Small intestine (tissue), 7 donors: ENCODE measurements around the gene FTSJ1. TPM values are rescaled to one million over a fixed set of nuclear protein-coding genes. Genes with fewer than 3 reads are reported as not detected.

Experiments
- DNase-seq, 2 donors: peaks; one replicate each; pipeline versions ENCODE4 v3.0.0 to v3.0.0-alpha.2; 2013
- FAIRE-seq: peaks from 2 replicates; lab custom pipeline; 2012; peaks lifted over from hg19 to GRCh38; lab: Jason Lieb, UNC
- H3K27ac ChIP-seq, 3 donors: one replicate each; pipeline ENCODE4 v1.5.1; 2013; ENCODE audit warnings: low read length in 2 of 3, mild to moderate bottlenecking in 2 of 3, control low read depth in 1 of 3, inconsistent platforms in 1 of 3, low read depth in 1 of 3, moderate library complexity in 1 of 3
- H3K27me3 ChIP-seq, 3 donors: one replicate each; pipeline ENCODE4 v1.6.1; 2013; ENCODE audit warnings: low read length in 3 of 3, inconsistent platforms in 1 of 3; ENCODE audit not compliant: control insufficient read depth in 3 of 3, insufficient read depth in 3 of 3
- H3K36me3 ChIP-seq, 3 donors: one replicate each; pipeline ENCODE4 v1.6.1; 2013; ENCODE audit warnings: low read length in 3 of 3, inconsistent platforms in 1 of 3, low read depth in 1 of 3, mild to moderate bottlenecking in 1 of 3, moderate library complexity in 1 of 3; ENCODE audit not compliant: control insufficient read depth in 3 of 3, insufficient read depth in 2 of 3
- H3K4me1 ChIP-seq, 3 donors: one replicate each; pipeline ENCODE4 v1.6.1; 2013; ENCODE audit warnings: low read length in 2 of 3, inconsistent platforms in 1 of 3, low read depth in 1 of 3, mild to moderate bottlenecking in 1 of 3, moderate library complexity in 1 of 3; ENCODE audit not compliant: control insufficient read depth in 3 of 3, insufficient read depth in 2 of 3
- H3K4me3 ChIP-seq, 3 donors: one replicate each; pipeline ENCODE4 v1.5.1; 2013; ENCODE audit warnings: low read length in 3 of 3, control low read depth in 1 of 3, inconsistent platforms in 1 of 3, low read depth in 1 of 3, mild to moderate bottlenecking in 1 of 3, moderate library complexity in 1 of 3
- H3K9me3 ChIP-seq, 2 donors: one replicate each; pipeline ENCODE4 v1.6.1; 2013; ENCODE audit warnings: low read depth in 1 of 2, low read length in 1 of 2; ENCODE audit not compliant: control insufficient read depth in 2 of 2, insufficient read depth in 1 of 2
- WGBS, 3 donors: extraction: QIAGEN DNeasy Blood & Tissue Kit; methylation state at CpG; one replicate each; pipeline ENCODE4 v1.1.7; 2013; 5-methylcytosine and 5-hydroxymethylcytosine counted together
- polyA plus RNA-seq, 4 donors: library from polyadenylated mRNA; stranded (reverse) in 3 of 4; unstranded in 1 of 4; fragments of 200-250 nt in 3 of 4; fragments of 120-200 nt in 1 of 4; gene quantifications; one replicate each; pipeline versions ENCODE4 v1.2.1 to v1.2.3, GENCODE V29; 2013
- donor health status: healthy with polysubstance abuse.
- donor health status: control.
- donor health status: control.
- donor health status: Bipolar disorder and iron deficiency.
- donor health status: healthy.

The FTSJ1 gene
- polyA plus RNA-seq, 4 donors: 13.4 to 32.9 (median 18.1) TPM

- no peak for DNase-seq
- Histone ChIP-seq H3K9me3 (no peaks in the 10 kb centered on the region), H3K36me3 (peaks cover 0 to 24% (median 0%) of the 10 kb centered on the region in 3 donors), H3K4me3 (no peak overlapping the region), H3K27me3 (no peaks in the 10 kb centered on the region), H3K4me1 (no peaks in the 10 kb centered on the region), H3K27ac (no peak overlapping the region)
- 74 to 83% (median 80%) methylated on average over 6 of the region's 6 CpGs for WGBS, 3 donors
- no peak for FAIRE-seq
Observed at GRCh38 chrX:48456628-48457331, 19.2 kb upstream of the FTSJ1 start.

DNA sequence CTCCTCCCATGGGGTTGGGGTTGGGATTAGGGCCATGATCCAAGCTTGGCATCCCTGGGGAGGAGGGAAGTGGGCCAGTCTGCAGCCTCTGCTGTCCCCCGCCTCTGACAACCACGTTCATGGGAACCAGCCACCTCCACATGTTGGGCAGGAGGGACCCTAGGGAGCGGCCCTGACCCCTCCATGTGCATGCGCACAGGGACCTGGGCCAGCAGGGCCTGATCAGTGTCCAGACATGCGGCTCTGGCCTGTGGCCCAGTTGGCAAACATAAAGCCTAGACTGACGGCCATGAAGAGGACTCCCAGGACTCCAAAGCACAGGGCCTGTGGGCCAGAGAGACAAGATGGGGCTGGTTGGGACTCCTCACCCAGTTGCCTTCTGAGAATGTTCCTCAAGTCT is 17.3 kb upstream of the FTSJ1 start:
- H3K27me3 ChIP-seq: no peaks in the 10 kb centered on the region
- 72 to 96% (median 73%) methylated on average over 3 to 6 of the region's 6 CpGs for WGBS, 3 donors
- DNase-seq: no peak
- FAIRE-seq: no peak
- H3K27ac ChIP-seq: no peak overlapping the region
- H3K36me3 ChIP-seq: peaks cover 0 to 31% (median 0%) of the 10 kb centered on the region in 3 donors
- no peak overlapping the region for H3K4me3 ChIP-seq
- H3K4me1 ChIP-seq: no peaks in the 10 kb centered on the region
- H3K9me3 ChIP-seq: no peaks in the 10 kb centered on the region

DNA sequence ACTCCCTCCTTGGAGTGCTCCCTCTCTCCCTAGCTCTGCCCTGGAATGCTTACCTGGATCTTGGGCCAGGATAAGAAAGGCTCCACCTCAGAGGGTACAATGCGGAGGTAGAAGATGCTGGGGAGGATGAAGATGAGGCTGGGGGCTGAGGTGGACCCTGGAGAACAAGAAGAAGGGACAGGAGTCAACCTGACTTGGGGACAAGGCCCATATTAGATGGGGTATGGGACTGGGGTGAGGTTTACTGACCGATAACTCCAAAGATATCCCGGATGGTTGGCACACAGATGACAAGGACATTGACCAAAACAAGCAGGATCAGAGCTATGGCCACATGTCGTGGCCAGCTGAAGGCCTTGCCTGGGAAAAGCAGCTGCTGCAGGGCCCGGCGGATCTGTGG is 16.5 kb upstream of the FTSJ1 start:
- no peak overlapping the region for H3K4me3 ChIP-seq
- peaks cover 0 to 31% (median 0%) of the 10 kb centered on the region in 3 donors for H3K36me3 ChIP-seq
- no peaks in the 10 kb centered on the region for H3K9me3 ChIP-seq
- WGBS, 3 donors: 80 to 95% (median 91%) methylated on average over 3 to 6 of the region's 6 CpGs
- DNase-seq: no peak
- H3K27ac ChIP-seq: no peak overlapping the region
- no peak for FAIRE-seq
- no peaks in the 10 kb centered on the region for H3K27me3 ChIP-seq
- no peaks in the 10 kb centered on the region for H3K4me1 ChIP-seq

DNA sequence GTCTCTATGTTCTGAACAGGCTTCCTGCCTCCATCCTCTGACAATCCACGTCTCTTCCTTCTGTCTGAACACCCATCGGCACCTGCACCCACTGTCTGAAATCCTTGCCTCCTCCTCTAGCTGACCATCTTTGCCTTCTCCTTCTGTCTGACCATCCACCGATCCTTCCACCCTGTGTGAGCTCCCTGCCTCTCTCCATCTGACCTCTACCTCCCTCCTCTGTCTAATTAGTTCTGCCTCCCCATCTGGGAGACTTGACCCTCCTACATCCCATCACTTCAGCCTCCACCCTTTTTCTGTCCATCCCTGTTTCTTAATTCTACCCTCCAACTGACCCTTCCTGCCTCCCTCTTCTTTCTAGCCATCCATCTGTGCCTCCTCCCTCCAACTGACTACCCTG is 16.0 kb upstream of the FTSJ1 start:
- Histone ChIP-seq H3K36me3 (peaks cover 0 to 31% (median 0%) of the 10 kb centered on the region in 3 donors), H3K27me3 (no peaks in the 10 kb centered on the region), H3K9me3 (no peaks in the 10 kb centered on the region), H3K4me3 (no peak overlapping the region), H3K4me1 (no peaks in the 10 kb centered on the region), H3K27ac (no peak overlapping the region)
- DNase-seq (no peak), FAIRE-seq (no peak)
- WGBS, 3 donors: 77 to 96% (median 94%) methylated on average over 3 of the region's 3 CpGs

DNA sequence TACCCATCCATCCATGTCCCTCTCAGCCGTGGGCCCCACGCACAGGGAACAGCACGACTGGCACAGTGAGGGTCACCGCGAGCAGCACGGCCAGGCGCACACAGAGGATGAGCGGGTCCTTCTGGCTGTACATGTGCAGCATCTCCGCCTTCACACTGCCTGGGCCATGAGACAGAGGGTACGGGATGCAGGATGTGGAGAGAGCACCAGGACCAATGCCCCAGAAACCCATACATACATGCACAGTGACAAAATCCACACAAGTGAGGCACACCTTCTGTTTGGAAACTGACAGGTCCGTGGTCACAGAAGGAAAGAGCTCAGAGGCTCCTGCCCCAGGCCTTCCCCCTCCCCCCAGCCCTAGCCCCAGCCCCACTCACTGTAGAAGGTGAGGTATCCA is 15.4 kb upstream of the FTSJ1 start:
- no peak overlapping the region for H3K27ac ChIP-seq
- no peaks in the 10 kb centered on the region for H3K9me3 ChIP-seq
- H3K27me3 ChIP-seq: no peaks in the 10 kb centered on the region
- WGBS, 3 donors: 89 to 97% (median 97%) methylated on average over 10 to 11 of the region's 11 CpGs
- H3K4me1 ChIP-seq: no peaks in the 10 kb centered on the region
- peaks cover 0 to 36% (median 0%) of the 10 kb centered on the region in 3 donors for H3K36me3 ChIP-seq
- no peak overlapping the region for H3K4me3 ChIP-seq
- no peak for FAIRE-seq
- DNase-seq: no peak

- Histone ChIP-seq H3K9me3 (no peaks in the 10 kb centered on the region), H3K27me3 (no peaks in the 10 kb centered on the region), H3K27ac (no peak overlapping the region), H3K4me3 (no peak overlapping the region), H3K4me1 (no peaks in the 10 kb centered on the region), H3K36me3 (peaks cover 0 to 42% (median 0%) of the 10 kb centered on the region in 3 donors)
- 70 to 89% (median 79%) methylated on average over 5 to 6 of the region's 6 CpGs for WGBS, 3 donors
- DNase-seq (no peak), FAIRE-seq (no peak)
Observed at GRCh38 chrX:48461830-48462229, 14.2 kb upstream of the FTSJ1 start.

DNA sequence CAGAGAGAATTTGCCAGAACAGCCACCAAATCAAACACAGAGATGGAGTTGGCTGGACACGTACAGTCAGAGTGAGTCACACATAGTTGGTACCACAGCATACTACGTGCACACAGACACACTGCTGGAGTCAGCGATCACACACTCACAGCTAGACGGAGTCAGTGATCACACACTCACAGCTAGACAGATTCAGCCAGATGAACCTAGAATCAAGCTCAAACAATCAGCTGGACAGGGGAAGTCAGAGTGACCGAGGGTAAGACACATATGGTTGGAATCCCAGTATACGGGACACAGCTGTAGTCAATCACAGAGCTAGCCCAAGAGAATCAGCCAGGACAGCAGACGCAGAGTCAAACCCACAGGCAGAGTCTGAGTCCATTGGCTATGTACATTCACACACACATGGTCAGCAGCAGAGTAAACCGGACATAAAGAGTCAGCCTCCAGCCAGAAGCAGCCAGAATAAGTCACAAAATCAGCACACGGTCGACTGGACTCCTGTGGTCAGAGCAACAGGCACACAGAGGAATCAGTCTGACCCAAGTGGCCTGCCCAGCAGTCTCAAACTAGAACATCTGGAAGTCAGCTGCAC is 10.6 kb upstream of the FTSJ1 start:
- Histone ChIP-seq H3K4me1 (peaks cover 0 to 8% (median 0%) of the 10 kb centered on the region in 3 donors), H3K27me3 (no peaks in the 10 kb centered on the region), H3K9me3 (no peaks in the 10 kb centered on the region), H3K36me3 (peaks cover 0 to 32% (median 0%) of the 10 kb centered on the region in 3 donors), H3K27ac (no peak overlapping the region), H3K4me3 (no peak overlapping the region)
- 67 to 87% (median 77%) methylated on average over 10 of the region's 10 CpGs for WGBS, 3 donors
- DNase-seq: no peak
- FAIRE-seq: no peak

GRCh38 chrX:48466696-48467095 is 9.3 kb upstream of the FTSJ1 start:
- Histone ChIP-seq H3K4me1 (peaks cover 0 to 10% (median 0%) of the 10 kb centered on the region in 3 donors), H3K9me3 (no peaks in the 10 kb centered on the region), H3K27me3 (no peaks in the 10 kb centered on the region), H3K36me3 (peaks cover 0 to 20% (median 0%) of the 10 kb centered on the region in 3 donors), H3K4me3 (no peak overlapping the region), H3K27ac (no peak overlapping the region)
- DNase-seq (no peak), FAIRE-seq (no peak)
- 86 to 90% (median 90%) methylated on average over 9 to 10 of the region's 10 CpGs for WGBS, 3 donors
